H1 (cell line): Measurements from ENCODE around the gene MEI1.

Experiments used
- BRCA1 ChIP-seq: IDR thresholded peaks from 2 replicates; pipeline ENCODE4 v1.6.1; 2012; ENCODE audit warnings: low read depth, low read length, improper control_type of control experiment
- CREB1 ChIP-seq: IDR thresholded peaks from 2 replicates; pipeline ENCODE4 v1.6.1; 2012; ENCODE audit warnings: inconsistent platforms
- EZH2 ChIP-seq: fragments of 200-600 bp; sonication (generic); IDR thresholded peaks from 2 replicates; pipeline ENCODE4 v1.7.1; 2012; ENCODE audit warnings: low read depth, mild to moderate bottlenecking, moderate library complexity, low read length, inconsistent platforms; ENCODE audit not compliant: severe bottlenecking
- KDM5A ChIP-seq: fragments of 200-600 bp; IDR thresholded peaks from 2 replicates; pipeline ENCODE4 v1.7.1; 2012; ENCODE audit warnings: mild to moderate bottlenecking, low read length, inconsistent platforms, mixed read lengths
- MAFK ChIP-seq: IDR thresholded peaks from 2 replicates; pipeline ENCODE4 v1.6.1; 2012; ENCODE audit warnings: low read depth, mild to moderate bottlenecking, improper control_type of control experiment, low read length
- MAX ChIP-seq: IDR thresholded peaks from 2 replicates; pipeline ENCODE4 v1.6.1; 2012; ENCODE audit warnings: inconsistent platforms
- POLR2A ChIP-seq, 2 experiments: IDR thresholded peaks; 1 replicate in 1 of 2; 2 replicates in 1 of 2; pipeline ENCODE4 v1.6.1; 2011; ENCODE audit warnings: low read depth in 2 of 2, low read length in 2 of 2, mild to moderate bottlenecking in 2 of 2; ENCODE audit errors: control extremely low read depth in 1 of 2
- POLR2AphosphoS5 ChIP-seq: IDR thresholded peaks from 2 replicates; pipeline ENCODE4 v1.6.1; 2011; ENCODE audit warnings: low read depth, low read length
- SIN3A ChIP-seq, 2 experiments: IDR thresholded peaks in 1 of 2; conservative IDR thresholded peaks in 1 of 2; 2 replicates each; pipeline ENCODE4 v1.6.1; 2011 to 2012; ENCODE audit warnings: low read length in 2 of 2, improper control_type of control experiment in 1 of 2, low read depth in 1 of 2, mild to moderate bottlenecking in 1 of 2
- TBP ChIP-seq: IDR thresholded peaks from 2 replicates; pipeline ENCODE4 v1.6.1; 2011; ENCODE audit warnings: low read depth, low read length, improper control_type of control experiment
- USF2 ChIP-seq: IDR thresholded peaks from 2 replicates; pipeline ENCODE4 v1.6.1; 2011; ENCODE audit warnings: low read length, improper control_type of control experiment
- YY1 ChIP-seq: IDR thresholded peaks from 2 replicates; pipeline ENCODE4 v1.6.1; 2011; ENCODE audit warnings: low read depth, mild to moderate bottlenecking, low read length
- TF ChIP-seq, protein P1 (sequence below), 3 experiments: IDR thresholded peaks; 1 replicate in 2 of 3; 2 replicates in 1 of 3; pipeline versions ENCODE4 v1.5.1 to v1.6.1; 2011; ENCODE audit warnings: low read length in 3 of 3, mild to moderate bottlenecking in 3 of 3, inconsistent platforms in 2 of 3, low read depth in 1 of 3, moderate library complexity in 1 of 3; ENCODE audit not compliant: insufficient read depth in 1 of 3; ENCODE audit errors: control extremely low read depth in 1 of 3

GRCh38 chr22:41674846-41675340 is 24.4 kb upstream of the MEI1 start:
- TF ChIP-seq POLR2A (IDR thresholded peaks at IDR 0.05; ENCODE audit: control extremely low read depth in 1 of 2, low read depth in 2 of 2, low read length in 2 of 2) = no peak
- TF ChIP-seq, protein P1, sequence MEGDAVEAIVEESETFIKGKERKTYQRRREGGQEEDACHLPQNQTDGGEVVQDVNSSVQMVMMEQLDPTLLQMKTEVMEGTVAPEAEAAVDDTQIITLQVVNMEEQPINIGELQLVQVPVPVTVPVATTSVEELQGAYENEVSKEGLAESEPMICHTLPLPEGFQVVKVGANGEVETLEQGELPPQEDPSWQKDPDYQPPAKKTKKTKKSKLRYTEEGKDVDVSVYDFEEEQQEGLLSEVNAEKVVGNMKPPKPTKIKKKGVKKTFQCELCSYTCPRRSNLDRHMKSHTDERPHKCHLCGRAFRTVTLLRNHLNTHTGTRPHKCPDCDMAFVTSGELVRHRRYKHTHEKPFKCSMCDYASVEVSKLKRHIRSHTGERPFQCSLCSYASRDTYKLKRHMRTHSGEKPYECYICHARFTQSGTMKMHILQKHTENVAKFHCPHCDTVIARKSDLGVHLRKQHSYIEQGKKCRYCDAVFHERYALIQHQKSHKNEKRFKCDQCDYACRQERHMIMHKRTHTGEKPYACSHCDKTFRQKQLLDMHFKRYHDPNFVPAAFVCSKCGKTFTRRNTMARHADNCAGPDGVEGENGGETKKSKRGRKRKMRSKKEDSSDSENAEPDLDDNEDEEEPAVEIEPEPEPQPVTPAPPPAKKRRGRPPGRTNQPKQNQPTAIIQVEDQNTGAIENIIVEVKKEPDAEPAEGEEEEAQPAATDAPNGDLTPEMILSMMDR (IDR thresholded peaks at IDR 0.05; ENCODE audit: control extremely low read depth in 1 of 3, insufficient read depth in 1 of 3, low read depth in 1 of 3, low read length in 3 of 3) = no peak
- no peak for TF ChIP-seq YY1
- TF ChIP-seq BRCA1 = no peak
- TF ChIP-seq KDM5A = no peak
- no peak for TF ChIP-seq TBP
- TF ChIP-seq POLR2AphosphoS5 = no peak
- TF ChIP-seq EZH2 = no peak
- no peak for TF ChIP-seq SIN3A (conservative IDR thresholded peaks at IDR 0.05 in 1 of 2, IDR thresholded peaks at IDR 0.05 in 1 of 2; ENCODE audit: low read depth in 1 of 2, low read length in 2 of 2)
- no peak for TF ChIP-seq CREB1
- no peak for TF ChIP-seq USF2
- TF ChIP-seq MAFK = no peak
- TF ChIP-seq MAX = no peak
